Measurements from ENCODE around the gene FAM181A.
A peak's percentile ranks its signal among the peaks of the same experiment; 100 is the strongest.

GRCh38 chr14:93939304-93940229 is 12.4 kb downstream of the FAM181A start:
- TF ChIP-seq CTCF (IDR thresholded peaks at IDR 0.05; ENCODE audit: insufficient read depth, low read depth, low read length) (peak; percentile 28), EZH2 (IDR thresholded peaks at IDR 0.05; ENCODE audit: insufficient read depth, low read length) (peak; percentile 54)

Data from astrocyte (in vitro differentiated cells and primary cell).